ENCODE measurements around the gene SLC46A2. TPM values are rescaled to one million over a fixed set of nuclear protein-coding genes. Genes with fewer than 3 reads are reported as not detected.
A peak's percentile ranks its signal among the peaks of the same experiment; 100 is the strongest.

Gene SLC46A2
- total RNA-seq, 1 donor from 2014 or later, result not detected

- H3K36me3 Mint-ChIP-seq (ENCODE audit: low read depth, unreplicated experiment), result no peaks in the 10 kb centered on the region
- DNase-seq (ENCODE audit: low spot score), result peak; percentile 23
- no peak for TF ChIP-seq CTCF (IDR thresholded peaks at IDR 0.05; ENCODE audit: unreplicated experiment)
- no peak overlapping the region for H3K27ac Mint-ChIP-seq (ENCODE audit: unreplicated experiment)
- no peaks in the 10 kb centered on the region for H3K27me3 Mint-ChIP-seq (ENCODE audit: unreplicated experiment)
- no peaks in the 10 kb centered on the region for H3K9me3 Mint-ChIP-seq (ENCODE audit: unreplicated experiment)
- H3K4me1 Mint-ChIP-seq (ENCODE audit: unreplicated experiment), result peaks cover 6% of the 10 kb centered on the region
- H3K4me3 Mint-ChIP-seq (ENCODE audit: unreplicated experiment), result no peak overlapping the region
These were observed 30.9 kb upstream of the SLC46A2 start for GRCh38 chr9:112921549-112921948.

GRCh38 chr9:112917987-112918362 lies 27.3 kb upstream of the SLC46A2 start:
- no peaks in the 10 kb centered on the region for H3K27me3 Mint-ChIP-seq (ENCODE audit: unreplicated experiment)
- no peaks in the 10 kb centered on the region for H3K36me3 Mint-ChIP-seq (ENCODE audit: low read depth, unreplicated experiment)
- no peak overlapping the region for H3K4me3 Mint-ChIP-seq (ENCODE audit: unreplicated experiment)
- H3K9me3 Mint-ChIP-seq (ENCODE audit: unreplicated experiment), result no peaks in the 10 kb centered on the region
- no peak for DNase-seq (ENCODE audit: low spot score)
- peaks cover 6% of the 10 kb centered on the region for H3K4me1 Mint-ChIP-seq (ENCODE audit: unreplicated experiment)
- no peak overlapping the region for H3K27ac Mint-ChIP-seq (ENCODE audit: unreplicated experiment)
- no peak for TF ChIP-seq CTCF (IDR thresholded peaks at IDR 0.05; ENCODE audit: unreplicated experiment)

- Mint-ChIP-seq H3K4me3 (ENCODE audit: unreplicated experiment) (no peak overlapping the region), H3K9me3 (ENCODE audit: unreplicated experiment) (no peaks in the 10 kb centered on the region), H3K27ac (ENCODE audit: unreplicated experiment) (no peak overlapping the region), H3K4me1 (ENCODE audit: unreplicated experiment) (peaks cover 6% of the 10 kb centered on the region), H3K36me3 (ENCODE audit: low read depth, unreplicated experiment) (no peaks in the 10 kb centered on the region), H3K27me3 (ENCODE audit: unreplicated experiment) (no peaks in the 10 kb centered on the region)
- no peak for DNase-seq (ENCODE audit: low spot score)
- no peak for TF ChIP-seq CTCF (IDR thresholded peaks at IDR 0.05; ENCODE audit: unreplicated experiment)
These were observed 26.6 kb upstream of the SLC46A2 start for GRCh38 chr9:112917047-112917986.

GRCh38 chr9:112914524-112914923 lies 23.8 kb upstream of the SLC46A2 start:
- Mint-ChIP-seq H3K36me3 (ENCODE audit: low read depth, unreplicated experiment) (no peaks in the 10 kb centered on the region), H3K4me3 (ENCODE audit: unreplicated experiment) (no peak overlapping the region), H3K27ac (ENCODE audit: unreplicated experiment) (no peak overlapping the region), H3K27me3 (ENCODE audit: unreplicated experiment) (no peaks in the 10 kb centered on the region), H3K9me3 (ENCODE audit: unreplicated experiment) (no peaks in the 10 kb centered on the region), H3K4me1 (ENCODE audit: unreplicated experiment) (peaks cover under 1% of the 10 kb centered on the region)
- no peak for TF ChIP-seq CTCF (IDR thresholded peaks at IDR 0.05; ENCODE audit: unreplicated experiment)
- no peak for DNase-seq (ENCODE audit: low spot score)

GRCh38 chr9:112913326-112913725 lies 22.6 kb upstream of the SLC46A2 start:
- DNase-seq (ENCODE audit: low spot score), result no peak
- TF ChIP-seq CTCF (IDR thresholded peaks at IDR 0.05; ENCODE audit: unreplicated experiment), result no peak
- H3K36me3 Mint-ChIP-seq (ENCODE audit: low read depth, unreplicated experiment), result no peaks in the 10 kb centered on the region
- H3K4me1 Mint-ChIP-seq (ENCODE audit: unreplicated experiment), result no peaks in the 10 kb centered on the region
- no peak overlapping the region for H3K27ac Mint-ChIP-seq (ENCODE audit: unreplicated experiment)
- no peaks in the 10 kb centered on the region for H3K27me3 Mint-ChIP-seq (ENCODE audit: unreplicated experiment)
- no peaks in the 10 kb centered on the region for H3K9me3 Mint-ChIP-seq (ENCODE audit: unreplicated experiment)
- H3K4me3 Mint-ChIP-seq (ENCODE audit: unreplicated experiment), result no peak overlapping the region
